GDM1 (cell line): ENCODE data around the gene ROCK2.
"Not testable (repeated sequence)": the region's sequence is repeated elsewhere in the genome, so short reads cannot be mapped to it uniquely, and the experiment has no call there.

Source experiments
- DNase-seq: peaks from one replicate; lab custom pipeline; 2025; lab: John Stamatoyannopoulos, UW

Gene ROCK2

DNA sequence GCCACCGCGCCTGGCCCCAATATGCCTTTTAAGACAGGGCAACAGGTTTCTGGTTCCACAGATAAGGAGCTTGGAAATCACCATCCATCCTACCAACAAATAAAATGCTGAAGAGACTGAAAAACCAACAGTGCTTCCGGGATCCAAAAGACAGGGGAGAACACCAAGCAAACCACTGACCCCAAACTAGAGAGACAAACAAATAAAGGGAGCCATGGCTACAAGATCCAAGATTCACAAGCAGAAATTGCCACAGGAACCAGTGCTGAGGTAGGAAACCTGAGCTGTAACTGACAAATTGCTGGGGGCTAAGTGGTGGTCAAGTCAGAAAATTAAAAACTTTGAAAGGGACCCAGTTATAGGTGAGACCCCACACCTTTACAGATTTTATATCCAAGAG, 76.5 kb downstream of the ROCK2 start:
- DNase-seq: no peak

GRCh38 chr2:11264818-11265217, 79.6 kb downstream of the ROCK2 start:
- DNase-seq: no peak

- no peak for DNase-seq
These were observed 80.4 kb downstream of the ROCK2 start for GRCh38 chr2:11264007-11264406.

DNA sequence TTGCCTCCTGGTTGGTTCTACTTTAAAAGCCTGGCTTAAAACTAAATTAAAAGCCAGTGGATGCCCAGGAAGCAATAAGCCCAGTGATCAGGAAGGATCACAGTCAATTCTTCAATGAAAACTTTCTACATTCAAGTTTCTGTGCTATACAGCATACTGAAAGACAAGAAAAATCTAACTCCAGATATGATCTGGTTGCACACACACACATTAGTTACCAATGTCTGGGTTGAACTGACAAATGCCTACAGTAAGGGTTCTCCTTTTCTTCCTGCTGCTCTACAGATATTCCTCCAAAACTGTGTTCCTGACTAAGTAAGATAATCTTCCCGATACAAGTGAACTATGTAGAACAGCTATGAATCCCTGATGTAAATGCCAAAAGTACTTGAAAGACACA, 81.3 kb downstream of the ROCK2 start:
- no peak for DNase-seq

GRCh38 chr2:11262438-11262837, 82.0 kb downstream of the ROCK2 start:
- DNase-seq: not testable (repeated sequence)

DNA sequence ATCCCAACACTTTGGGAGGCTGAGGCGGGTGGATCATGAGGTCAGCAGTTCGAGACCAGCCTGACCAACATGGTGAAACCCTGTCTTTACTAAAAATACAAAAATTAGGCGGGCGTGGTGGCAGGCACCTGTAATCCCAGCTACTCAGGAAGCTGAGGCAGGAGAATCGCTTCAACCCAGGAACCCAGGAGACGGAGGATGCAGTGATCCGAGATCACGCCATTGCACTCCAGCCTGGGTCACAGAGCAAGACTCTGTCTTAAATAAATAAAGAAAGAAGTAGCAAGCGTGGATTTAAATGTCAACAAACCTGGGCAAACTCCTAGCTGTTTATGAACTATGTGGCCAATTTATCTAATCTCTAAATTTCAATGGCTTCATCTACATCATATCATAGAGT, 82.9 kb downstream of the ROCK2 start:
- DNase-seq: not testable (repeated sequence)

DNA sequence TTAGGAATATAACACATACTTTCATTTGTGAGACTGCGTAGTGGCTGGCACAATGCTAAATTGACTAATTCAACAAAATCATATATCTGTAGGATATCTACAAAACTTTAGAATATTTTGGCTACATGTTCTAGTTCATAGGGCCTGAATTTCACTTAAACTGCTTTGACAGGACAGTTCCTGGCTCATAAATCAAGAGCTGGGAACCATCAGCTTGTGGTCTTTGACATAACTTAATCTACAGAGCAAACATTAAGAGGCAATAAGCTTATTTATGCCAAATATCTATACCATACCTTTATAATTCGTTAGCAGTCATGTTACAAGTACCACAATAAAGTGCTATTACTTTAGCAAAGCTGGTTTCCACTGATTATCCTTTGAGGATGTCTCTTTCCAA, 83.5 kb downstream of the ROCK2 start:
- no peak for DNase-seq

DNA sequence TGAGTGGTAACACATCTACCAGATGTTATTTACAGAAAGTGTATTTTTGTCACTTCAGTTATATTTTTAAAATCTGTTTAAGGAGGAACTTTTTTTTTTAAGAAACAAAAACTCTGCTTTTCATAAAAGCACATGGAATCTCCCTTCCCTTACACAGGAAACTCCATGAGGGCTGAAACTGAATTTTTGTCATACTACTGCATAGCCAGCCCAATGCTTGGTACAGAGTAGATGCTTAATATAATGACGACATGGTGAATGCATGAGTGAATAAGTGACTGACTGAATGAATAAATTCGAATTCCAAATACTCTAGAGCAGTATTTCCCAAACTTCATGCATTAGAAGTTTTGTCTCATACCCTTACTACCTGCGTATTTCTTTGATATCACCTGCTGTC, 86.5 kb downstream of the ROCK2 start:
- no peak for DNase-seq

- DNase-seq: no peak
These were observed 87.4 kb downstream of the ROCK2 start for GRCh38 chr2:11257078-11257477.

DNA sequence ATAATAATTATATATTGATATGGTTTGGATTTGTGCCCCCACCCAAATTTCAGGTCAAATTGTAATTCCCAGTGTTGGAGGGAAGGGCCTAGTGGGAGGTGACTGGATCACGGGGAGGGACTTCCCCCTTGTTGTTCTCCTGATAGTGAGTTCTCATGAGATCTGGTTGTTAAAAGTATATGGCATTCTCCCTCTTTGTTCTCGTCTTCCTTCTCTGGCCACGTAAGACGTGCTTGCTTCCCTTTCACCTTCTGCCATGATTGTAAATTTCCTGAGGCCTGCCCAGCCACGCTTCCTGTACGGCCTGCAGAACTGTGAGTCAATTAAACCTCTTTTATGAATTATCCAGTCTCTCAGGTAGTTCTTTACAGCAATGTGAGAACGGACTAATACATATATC, 88.3 kb downstream of the ROCK2 start:
- no peak for DNase-seq

GRCh38 chr2:11254100-11254536, 90.3 kb downstream of the ROCK2 start:
- DNase-seq: no peak

GRCh38 chr2:11252458-11252857, 92.0 kb downstream of the ROCK2 start:
- not testable (repeated sequence) for DNase-seq

DNA sequence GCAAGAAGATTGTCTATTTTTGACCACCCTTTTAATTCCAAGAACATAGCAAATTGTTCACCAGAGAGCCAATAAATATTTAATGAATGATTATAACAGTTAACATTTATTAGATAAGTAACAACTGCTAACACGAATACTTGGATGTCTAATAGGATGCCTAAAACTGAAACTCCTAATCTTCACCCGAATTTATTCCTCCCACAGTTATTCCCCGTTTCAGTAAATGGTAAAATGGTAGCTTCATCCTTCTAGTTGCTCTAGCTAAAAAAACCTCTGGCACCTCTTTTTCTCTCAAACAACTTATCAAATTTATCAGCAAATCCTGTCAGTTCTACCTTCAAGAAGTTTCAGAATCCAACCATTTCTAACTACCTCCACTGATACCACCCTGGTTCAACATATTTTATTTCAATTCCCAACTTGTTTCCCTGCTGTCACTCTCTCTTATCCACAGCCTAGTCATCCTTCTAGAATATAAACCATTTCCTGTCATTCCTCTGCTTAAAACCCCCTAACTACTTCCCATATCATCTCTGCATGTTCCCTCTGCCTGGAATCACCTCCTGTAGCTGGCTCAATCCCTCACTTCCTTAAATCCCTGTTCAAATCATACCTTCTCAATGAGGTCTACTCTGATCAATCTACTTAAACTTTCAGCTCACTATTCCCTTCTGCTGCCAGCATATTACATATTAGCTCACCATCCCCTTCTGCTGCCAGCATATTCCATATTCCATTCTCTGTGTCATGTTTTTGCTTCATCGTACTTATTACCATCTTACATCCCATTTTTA, 93.8 kb downstream of the ROCK2 start:
- DNase-seq: no peak

DNA sequence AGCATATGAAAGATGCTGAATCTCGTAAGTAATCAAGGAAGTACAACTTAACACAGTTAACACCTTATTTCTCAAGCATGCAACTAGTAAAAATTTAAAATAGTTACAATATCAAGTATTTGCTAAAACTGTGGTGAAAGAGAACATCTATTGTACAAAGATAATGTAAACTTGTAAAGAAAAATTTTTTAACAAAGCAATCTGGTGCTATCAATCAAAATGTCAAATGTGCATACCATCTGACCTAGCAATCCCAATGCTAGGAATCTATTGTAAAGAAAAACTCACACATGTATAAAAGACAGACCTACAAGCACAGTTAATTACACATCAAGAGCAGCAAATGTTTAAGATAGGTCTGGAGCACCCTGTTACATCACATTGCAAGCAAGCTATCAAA, 99.1 kb downstream of the ROCK2 start:
- DNase-seq: no peak

DNA sequence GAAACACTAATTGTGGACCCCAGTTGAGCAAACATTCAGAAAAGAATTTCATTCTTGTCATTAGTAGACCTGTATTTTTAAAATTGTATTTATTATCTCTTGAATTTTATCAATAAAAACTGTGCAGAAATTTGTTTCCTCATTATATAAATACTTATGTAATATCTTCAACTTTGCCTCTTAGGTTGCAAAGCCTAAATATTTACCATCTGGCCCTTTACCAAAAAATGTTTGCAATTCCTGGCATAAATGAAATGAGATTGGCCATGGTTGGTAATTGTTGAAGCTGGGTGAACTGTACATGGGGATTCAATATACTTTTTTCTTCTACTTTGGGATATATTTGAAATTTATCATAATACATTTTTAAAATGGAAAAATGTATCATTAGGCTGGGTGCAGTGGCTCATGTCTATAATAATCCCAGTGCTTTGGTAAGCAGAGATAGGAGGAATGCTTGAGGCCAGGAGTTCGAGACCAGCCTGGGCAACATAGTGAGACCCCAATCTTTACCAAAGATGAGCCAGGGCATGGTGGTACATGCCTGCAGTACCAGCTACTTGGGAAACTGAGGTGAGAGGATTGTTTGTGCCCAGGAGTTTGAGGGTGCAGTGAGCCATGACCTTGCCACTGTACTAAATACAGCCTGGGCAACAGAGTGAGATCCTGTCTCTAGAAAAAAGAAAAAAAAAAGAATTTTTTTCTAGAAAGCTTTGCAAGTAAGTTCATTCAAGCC, 100.2 kb downstream of the ROCK2 start:
- no peak for DNase-seq

- DNase-seq: no peak
These were observed 100.9 kb downstream of the ROCK2 start for GRCh38 chr2:11243512-11243911.

DNA sequence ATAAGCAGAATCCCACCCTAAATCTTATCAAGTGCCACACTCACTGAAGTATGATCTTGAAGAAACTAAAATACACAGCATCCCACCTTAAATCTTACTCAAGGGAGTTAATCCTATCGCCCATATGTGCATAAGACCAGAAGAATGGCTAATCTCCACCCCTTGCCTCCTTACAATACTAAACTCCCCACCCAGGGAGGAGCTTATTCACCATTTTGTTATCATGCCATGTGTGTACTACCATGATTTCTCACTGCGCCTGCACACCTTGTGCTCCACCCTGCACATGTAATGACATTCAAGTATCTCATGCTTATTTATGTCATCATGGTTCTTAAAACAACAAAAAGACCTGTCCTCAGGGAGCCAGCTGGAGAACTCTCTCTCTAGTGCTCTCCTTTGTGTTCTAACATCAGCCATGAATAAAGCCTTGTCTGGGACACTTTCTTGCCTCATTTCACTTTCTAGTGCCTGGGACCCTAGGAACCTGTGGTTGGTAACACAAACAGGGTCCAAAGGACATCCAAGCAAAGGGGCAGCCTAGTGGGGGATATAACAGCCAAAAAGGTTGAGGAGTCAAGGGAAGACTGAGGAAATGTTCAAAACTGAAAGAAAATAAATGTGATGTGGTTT, 101.8 kb downstream of the ROCK2 start:
- DNase-seq: no peak

DNA sequence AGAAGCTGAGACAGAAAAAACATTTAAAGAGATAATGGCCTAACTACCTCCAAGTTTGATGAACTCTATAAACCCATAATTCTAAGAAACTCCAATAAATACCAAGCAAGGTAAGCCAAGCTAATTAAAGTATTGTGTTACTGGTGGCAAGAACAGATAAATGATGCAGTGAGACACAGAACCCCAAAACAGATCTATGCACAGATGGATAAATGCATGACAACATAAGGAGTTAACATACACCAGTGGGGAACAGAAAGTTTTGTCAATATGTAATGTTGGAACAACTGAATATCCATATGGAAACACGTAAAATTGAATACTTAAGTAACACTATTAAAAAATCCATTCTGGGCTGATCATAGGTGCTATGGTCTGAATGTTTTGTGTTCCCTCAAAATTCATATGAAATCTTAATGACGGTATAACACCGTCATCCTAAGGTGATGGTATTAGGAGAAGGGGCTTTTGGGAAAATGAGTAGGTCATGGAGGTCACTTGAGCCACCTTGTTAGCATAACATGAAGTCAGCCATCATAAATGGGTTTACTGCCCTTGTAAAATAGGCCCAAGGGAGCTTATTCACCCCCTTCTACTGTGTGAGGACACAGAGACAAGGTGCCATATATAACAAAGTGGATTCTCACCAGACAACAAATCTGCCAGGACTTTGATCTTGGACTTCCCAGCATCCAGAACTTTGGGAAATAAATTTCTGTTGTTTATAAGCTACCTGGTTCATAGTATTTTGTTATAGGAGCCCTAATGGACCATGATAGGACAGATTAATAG, 102.8 kb downstream of the ROCK2 start:
- no peak for DNase-seq

- DNase-seq: no peak
These were observed 104.6 kb downstream of the ROCK2 start for GRCh38 chr2:11239666-11240462.

- no peak for DNase-seq
These were observed 105.3 kb downstream of the ROCK2 start for GRCh38 chr2:11239147-11239546.

DNA sequence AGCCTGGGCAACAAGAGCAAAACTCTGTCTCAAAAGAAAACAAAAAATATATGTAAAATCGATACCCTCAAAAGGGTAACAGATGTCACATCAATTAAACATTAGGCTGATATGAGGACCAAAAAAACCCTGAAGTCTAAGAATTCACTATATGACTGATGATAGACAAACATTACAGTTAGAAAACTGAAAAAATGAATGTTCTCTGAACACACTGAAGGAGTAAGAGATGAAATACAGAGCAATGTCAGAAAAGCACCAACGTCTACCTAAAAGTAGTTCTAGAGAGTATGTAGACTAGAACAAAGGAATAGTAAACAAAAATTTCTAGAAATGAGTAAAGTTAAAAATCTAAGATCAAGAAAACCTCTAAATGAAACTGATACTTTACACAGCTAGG, 107.3 kb downstream of the ROCK2 start:
- no peak for DNase-seq
